ENCODE data around the gene EXOC3L4. TPM values are rescaled to one million over a fixed set of nuclear protein-coding genes. Genes with fewer than 3 reads are reported as not detected.
A peak's percentile ranks its signal among the peaks of the same experiment; 100 is the strongest.

Gene EXOC3L4
- total and polyA plus RNA-seq, 4 donors, result 24.0 to 77.8 (median 36.7) TPM

DNA sequence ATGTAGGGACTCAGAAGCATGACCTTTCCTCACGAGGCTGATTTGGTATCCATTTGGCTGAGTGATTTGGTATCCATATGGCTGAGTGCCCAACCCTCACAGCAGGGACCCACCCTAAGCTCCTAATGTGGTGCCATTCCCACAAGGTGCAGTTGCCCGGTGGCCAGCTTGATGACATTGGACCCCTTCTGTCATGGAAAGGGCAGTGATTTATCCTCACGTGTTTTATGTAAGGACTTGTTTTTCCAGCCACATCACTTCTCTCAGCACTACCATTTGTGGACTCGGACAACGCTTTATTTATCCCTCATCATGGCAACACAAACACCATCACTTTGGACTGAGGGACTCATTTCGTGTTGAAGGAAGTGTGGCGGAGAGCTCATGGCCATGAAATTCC lies 28.7 kb upstream of the EXOC3L4 start:
- TF ChIP-seq TAF1 (conservative IDR thresholded peaks at IDR 0.05) (no peak), FOXA2 (IDR thresholded peaks at IDR 0.05) (no peak), RAD21 (IDR thresholded peaks at IDR 0.05) (no peak), RXRA (IDR thresholded peaks at IDR 0.05) (no peak), HNF4G (IDR thresholded peaks at IDR 0.05) (no peak), FOXA1 (IDR thresholded peaks at IDR 0.05) (no peak)
- TF ChIP-seq, protein P1, sequence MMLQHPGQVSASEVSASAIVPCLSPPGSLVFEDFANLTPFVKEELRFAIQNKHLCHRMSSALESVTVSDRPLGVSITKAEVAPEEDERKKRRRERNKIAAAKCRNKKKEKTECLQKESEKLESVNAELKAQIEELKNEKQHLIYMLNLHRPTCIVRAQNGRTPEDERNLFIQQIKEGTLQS (IDR thresholded peaks at IDR 0.05), result no peak
- Histone ChIP-seq H3K4me3 (ENCODE audit: low read depth in 1 of 3, low read length in 3 of 3) (no peak overlapping the region), H3K27me3 (ENCODE audit: control insufficient read depth in 4 of 4, insufficient read depth in 4 of 4, low read length in 3 of 4) (no peaks in the 10 kb centered on the region), H3K36me3 (ENCODE audit: control insufficient read depth in 4 of 4, insufficient read depth in 3 of 4, low read depth in 1 of 4, low read length in 3 of 4) (no peaks in the 10 kb centered on the region), H3K4me1 (ENCODE audit: control insufficient read depth in 4 of 4, insufficient read depth in 4 of 4, low read length in 3 of 4) (no peaks in the 10 kb centered on the region), H3K9me3 (ENCODE audit: control insufficient read depth in 4 of 4, low read length in 3 of 4) (no peaks in the 10 kb centered on the region), H3K9ac (ENCODE audit: low read depth in 1 of 2, low read length in 2 of 2) (no peak overlapping the region), H3K27ac (ENCODE audit: low read depth in 1 of 2, low read length in 2 of 2) (peak overlapping the region in 1 of 2 donors; percentile 28)
- 88% methylated on average over 7 of the region's 7 CpGs for WGBS
- no peak for DNase-seq (ENCODE audit: low spot score)

DNA sequence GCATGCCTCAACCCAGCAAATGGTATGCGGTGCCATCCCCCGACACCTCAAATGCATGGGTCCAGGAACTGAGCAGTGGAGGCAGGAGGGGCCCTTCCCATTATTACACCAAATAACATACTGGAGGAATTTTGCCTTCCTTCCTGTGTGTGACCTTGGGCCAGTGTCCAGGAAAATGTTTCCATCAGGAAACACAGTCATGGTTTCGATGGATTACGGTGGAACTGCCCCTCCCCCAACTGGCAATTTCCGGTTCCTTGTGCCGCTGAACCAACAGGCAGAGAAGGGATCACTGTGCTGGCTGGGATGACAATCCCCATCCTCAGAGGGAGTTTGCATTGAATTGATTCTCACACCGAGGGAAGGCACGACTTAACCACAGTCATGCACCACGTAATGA lies 28.1 kb upstream of the EXOC3L4 start:
- H3K9ac ChIP-seq (ENCODE audit: low read depth in 1 of 2, low read length in 2 of 2), result no peak overlapping the region
- no peaks in the 10 kb centered on the region for H3K9me3 ChIP-seq (ENCODE audit: control insufficient read depth in 4 of 4, low read length in 3 of 4)
- no peak overlapping the region for H3K4me3 ChIP-seq (ENCODE audit: low read depth in 1 of 3, low read length in 3 of 3)
- H3K27me3 ChIP-seq (ENCODE audit: control insufficient read depth in 4 of 4, insufficient read depth in 4 of 4, low read length in 3 of 4), result no peaks in the 10 kb centered on the region
- peaks cover 0 to 3% (median 0%) of the 10 kb centered on the region in 4 donors for H3K4me1 ChIP-seq (ENCODE audit: control insufficient read depth in 4 of 4, insufficient read depth in 4 of 4, low read length in 3 of 4)
- peak overlapping the region in 1 of 2 donors; percentile 28 for H3K27ac ChIP-seq (ENCODE audit: low read depth in 1 of 2, low read length in 2 of 2)
- no peaks in the 10 kb centered on the region for H3K36me3 ChIP-seq (ENCODE audit: control insufficient read depth in 4 of 4, insufficient read depth in 3 of 4, low read depth in 1 of 4, low read length in 3 of 4)
- no peak for DNase-seq (ENCODE audit: low spot score)
- WGBS, result 75% methylated on average over 9 of the region's 9 CpGs
- TF ChIP-seq, protein P2, sequence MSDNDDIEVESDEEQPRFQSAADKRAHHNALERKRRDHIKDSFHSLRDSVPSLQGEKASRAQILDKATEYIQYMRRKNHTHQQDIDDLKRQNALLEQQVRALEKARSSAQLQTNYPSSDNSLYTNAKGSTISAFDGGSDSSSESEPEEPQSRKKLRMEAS (IDR thresholded peaks at IDR 0.05), result no peak
- no peak for TF ChIP-seq FOXA2 (IDR thresholded peaks at IDR 0.05)
- peak; percentile 65 for TF ChIP-seq SP1 (IDR thresholded peaks at IDR 0.05)
- no peak for TF ChIP-seq HNF4A (conservative IDR thresholded peaks at IDR 0.05)
- peak; percentile 85 for TF ChIP-seq NR2F2 (IDR thresholded peaks at IDR 0.05)
- no peak for TF ChIP-seq YY1 (IDR thresholded peaks at IDR 0.05)
- TF ChIP-seq, protein P3, sequence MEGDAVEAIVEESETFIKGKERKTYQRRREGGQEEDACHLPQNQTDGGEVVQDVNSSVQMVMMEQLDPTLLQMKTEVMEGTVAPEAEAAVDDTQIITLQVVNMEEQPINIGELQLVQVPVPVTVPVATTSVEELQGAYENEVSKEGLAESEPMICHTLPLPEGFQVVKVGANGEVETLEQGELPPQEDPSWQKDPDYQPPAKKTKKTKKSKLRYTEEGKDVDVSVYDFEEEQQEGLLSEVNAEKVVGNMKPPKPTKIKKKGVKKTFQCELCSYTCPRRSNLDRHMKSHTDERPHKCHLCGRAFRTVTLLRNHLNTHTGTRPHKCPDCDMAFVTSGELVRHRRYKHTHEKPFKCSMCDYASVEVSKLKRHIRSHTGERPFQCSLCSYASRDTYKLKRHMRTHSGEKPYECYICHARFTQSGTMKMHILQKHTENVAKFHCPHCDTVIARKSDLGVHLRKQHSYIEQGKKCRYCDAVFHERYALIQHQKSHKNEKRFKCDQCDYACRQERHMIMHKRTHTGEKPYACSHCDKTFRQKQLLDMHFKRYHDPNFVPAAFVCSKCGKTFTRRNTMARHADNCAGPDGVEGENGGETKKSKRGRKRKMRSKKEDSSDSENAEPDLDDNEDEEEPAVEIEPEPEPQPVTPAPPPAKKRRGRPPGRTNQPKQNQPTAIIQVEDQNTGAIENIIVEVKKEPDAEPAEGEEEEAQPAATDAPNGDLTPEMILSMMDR (IDR thresholded peaks at IDR 0.05; ENCODE audit: low read depth, low read length, missing input control), result no peak

DNA sequence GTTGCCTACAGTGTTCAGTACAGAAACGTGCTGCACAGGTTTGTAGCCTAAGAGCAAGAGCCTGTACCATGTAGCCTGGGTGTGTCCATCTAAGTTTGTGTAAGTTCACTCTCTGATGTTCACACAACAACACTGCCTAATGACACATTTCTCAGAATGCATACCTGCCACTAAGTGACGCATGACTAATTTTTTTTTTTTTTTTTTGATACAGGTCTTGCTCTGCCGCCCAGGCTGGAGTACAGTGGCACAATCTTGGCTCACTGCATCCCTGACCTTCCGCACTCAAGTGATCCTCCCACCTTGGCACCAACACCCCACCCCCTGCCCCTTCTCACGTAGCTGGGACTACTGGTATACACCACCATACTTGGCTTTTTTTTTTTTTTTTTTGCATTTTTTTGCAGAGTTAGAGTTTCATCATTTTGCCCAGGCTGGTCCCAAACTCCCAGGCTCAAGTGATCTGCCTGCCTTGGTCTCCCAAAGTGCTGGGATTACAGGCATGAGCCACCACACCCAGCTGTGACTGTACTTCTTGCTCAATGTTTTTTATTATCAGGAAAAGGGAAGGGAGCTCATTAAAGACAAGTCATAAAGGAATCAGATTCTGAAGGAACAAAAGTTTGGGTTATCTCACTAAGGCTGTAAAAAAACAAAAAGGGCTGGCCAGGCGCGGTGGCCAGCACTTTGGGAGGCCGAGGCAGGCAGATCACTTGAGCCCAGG lies 27.1 kb upstream of the EXOC3L4 start:
- TF ChIP-seq HNF4G (IDR thresholded peaks at IDR 0.05) (no peak), SP1 (IDR thresholded peaks at IDR 0.05) (no peak), JUND (IDR thresholded peaks at IDR 0.05) (no peak), HNF4A (conservative IDR thresholded peaks at IDR 0.05) (no peak), FOXA1 (IDR thresholded peaks at IDR 0.05) (no peak), YY1 (IDR thresholded peaks at IDR 0.05) (no peak)
- TF ChIP-seq, protein P4, sequence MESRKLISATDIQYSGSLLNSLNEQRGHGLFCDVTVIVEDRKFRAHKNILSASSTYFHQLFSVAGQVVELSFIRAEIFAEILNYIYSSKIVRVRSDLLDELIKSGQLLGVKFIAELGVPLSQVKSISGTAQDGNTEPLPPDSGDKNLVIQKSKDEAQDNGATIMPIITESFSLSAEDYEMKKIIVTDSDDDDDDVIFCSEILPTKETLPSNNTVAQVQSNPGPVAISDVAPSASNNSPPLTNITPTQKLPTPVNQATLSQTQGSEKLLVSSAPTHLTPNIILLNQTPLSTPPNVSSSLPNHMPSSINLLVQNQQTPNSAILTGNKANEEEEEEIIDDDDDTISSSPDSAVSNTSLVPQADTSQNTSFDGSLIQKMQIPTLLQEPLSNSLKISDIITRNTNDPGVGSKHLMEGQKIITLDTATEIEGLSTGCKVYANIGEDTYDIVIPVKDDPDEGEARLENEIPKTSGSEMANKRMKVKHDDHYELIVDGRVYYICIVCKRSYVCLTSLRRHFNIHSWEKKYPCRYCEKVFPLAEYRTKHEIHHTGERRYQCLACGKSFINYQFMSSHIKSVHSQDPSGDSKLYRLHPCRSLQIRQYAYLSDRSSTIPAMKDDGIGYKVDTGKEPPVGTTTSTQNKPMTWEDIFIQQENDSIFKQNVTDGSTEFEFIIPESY (IDR thresholded peaks at IDR 0.05), result no peak
- TF ChIP-seq, protein P5, sequence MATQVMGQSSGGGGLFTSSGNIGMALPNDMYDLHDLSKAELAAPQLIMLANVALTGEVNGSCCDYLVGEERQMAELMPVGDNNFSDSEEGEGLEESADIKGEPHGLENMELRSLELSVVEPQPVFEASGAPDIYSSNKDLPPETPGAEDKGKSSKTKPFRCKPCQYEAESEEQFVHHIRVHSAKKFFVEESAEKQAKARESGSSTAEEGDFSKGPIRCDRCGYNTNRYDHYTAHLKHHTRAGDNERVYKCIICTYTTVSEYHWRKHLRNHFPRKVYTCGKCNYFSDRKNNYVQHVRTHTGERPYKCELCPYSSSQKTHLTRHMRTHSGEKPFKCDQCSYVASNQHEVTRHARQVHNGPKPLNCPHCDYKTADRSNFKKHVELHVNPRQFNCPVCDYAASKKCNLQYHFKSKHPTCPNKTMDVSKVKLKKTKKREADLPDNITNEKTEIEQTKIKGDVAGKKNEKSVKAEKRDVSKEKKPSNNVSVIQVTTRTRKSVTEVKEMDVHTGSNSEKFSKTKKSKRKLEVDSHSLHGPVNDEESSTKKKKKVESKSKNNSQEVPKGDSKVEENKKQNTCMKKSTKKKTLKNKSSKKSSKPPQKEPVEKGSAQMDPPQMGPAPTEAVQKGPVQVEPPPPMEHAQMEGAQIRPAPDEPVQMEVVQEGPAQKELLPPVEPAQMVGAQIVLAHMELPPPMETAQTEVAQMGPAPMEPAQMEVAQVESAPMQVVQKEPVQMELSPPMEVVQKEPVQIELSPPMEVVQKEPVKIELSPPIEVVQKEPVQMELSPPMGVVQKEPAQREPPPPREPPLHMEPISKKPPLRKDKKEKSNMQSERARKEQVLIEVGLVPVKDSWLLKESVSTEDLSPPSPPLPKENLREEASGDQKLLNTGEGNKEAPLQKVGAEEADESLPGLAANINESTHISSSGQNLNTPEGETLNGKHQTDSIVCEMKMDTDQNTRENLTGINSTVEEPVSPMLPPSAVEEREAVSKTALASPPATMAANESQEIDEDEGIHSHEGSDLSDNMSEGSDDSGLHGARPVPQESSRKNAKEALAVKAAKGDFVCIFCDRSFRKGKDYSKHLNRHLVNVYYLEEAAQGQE (IDR thresholded peaks at IDR 0.05), result no peak
- TF ChIP-seq, protein P1 (IDR thresholded peaks at IDR 0.05), result no peak
- Histone ChIP-seq H3K27ac (ENCODE audit: low read depth in 1 of 2, low read length in 2 of 2) (no peak overlapping the region), H3K4me3 (ENCODE audit: low read depth in 1 of 3, low read length in 3 of 3) (no peak overlapping the region), H3K9me3 (ENCODE audit: control insufficient read depth in 4 of 4, low read length in 3 of 4) (no peaks in the 10 kb centered on the region), H3K27me3 (ENCODE audit: control insufficient read depth in 4 of 4, insufficient read depth in 4 of 4, low read length in 3 of 4) (no peaks in the 10 kb centered on the region), H3K9ac (ENCODE audit: low read depth in 1 of 2, low read length in 2 of 2) (no peak overlapping the region), H3K4me1 (ENCODE audit: control insufficient read depth in 4 of 4, insufficient read depth in 4 of 4, low read length in 3 of 4) (peaks cover 0 to 6% (median 0%) of the 10 kb centered on the region in 4 donors), H3K36me3 (ENCODE audit: control insufficient read depth in 4 of 4, insufficient read depth in 3 of 4, low read depth in 1 of 4, low read length in 3 of 4) (no peaks in the 10 kb centered on the region)
- WGBS, result 83% methylated on average over 8 of the region's 8 CpGs
- DNase-seq (ENCODE audit: low spot score), result no peak

Measured in liver (tissue), 9 donors.